PC-9 (cell line): Measurements from ENCODE around the gene CCDC154. TPM values are rescaled to one million over a fixed set of nuclear protein-coding genes. Genes with fewer than 3 reads are reported as not detected.

Source experiments
- BruUV-seq: library from RNA; stranded (reverse); fragments of 400-500 nt; replicated peaks from 2 replicates; lab custom pipeline; 2021; lab: Mats Ljungman, UMichigan
- CTCF ChIA-PET: fragments of 300-600 bp; sonication (Branson Sonifier 250); formaldehyde crosslinking; loops from one replicate; lab custom pipeline; 2022; ENCODE audit warnings: antibody characterized with exemption; lab: Charles Lee
- POLR2A ChIA-PET: fragments of 300-600 bp; sonication (Branson Sonifier 250); formaldehyde crosslinking; loops from one replicate; lab custom pipeline; 2022; ENCODE audit warnings: antibody characterized with exemption; ENCODE audit not compliant: unreplicated experiment; lab: Charles Lee
- DNase-seq, 2 experiments: peaks; one replicate each; pipeline versions ENCODE4 v3.0.0 to v3.0.0-alpha.2; 2015 to 2022; ENCODE audit warnings: mixed read lengths in 1 of 2
- H2AFZ ChIP-seq: fragments of 200-600 bp; sonication (generic); 2 replicates; pipeline ENCODE4 v1.8.1; 2017; ENCODE audit warnings: antibody characterized with exemption
- H3F3A ChIP-seq: fragments of 200-600 bp; sonication (generic); 2 replicates; pipeline ENCODE4 v1.8.1; 2017; ENCODE audit warnings: antibody characterized with exemption, mild to moderate bottlenecking, low read depth; ENCODE audit not compliant: insufficient read depth
- H3K27ac ChIP-seq: fragments of 200-600 bp; sonication (generic); 2 replicates; pipeline ENCODE4 v1.6.1; 2016; ENCODE audit warnings: mixed run types
- H3K27me3 ChIP-seq: fragments of 200-600 bp; sonication (generic); 2 replicates; pipeline ENCODE4 v1.6.1; 2016; ENCODE audit warnings: low read depth, mixed run types; ENCODE audit not compliant: insufficient read depth
- H3K36me3 ChIP-seq: fragments of 200-600 bp; sonication (generic); 2 replicates; pipeline ENCODE4 v1.6.1; 2016; ENCODE audit warnings: low read depth, mixed run types
- H3K4me1 ChIP-seq: fragments of 200-600 bp; sonication (generic); replicated peaks from 2 replicates; pipeline ENCODE4 v1.6.1; 2016; ENCODE audit warnings: mixed run types; ENCODE audit not compliant: insufficient read depth
- H3K4me2 ChIP-seq: fragments of 200-600 bp; sonication (generic); 2 replicates; pipeline ENCODE4 v1.6.1; 2017; ENCODE audit warnings: mixed run types
- H3K4me3 ChIP-seq: fragments of 200-600 bp; sonication (generic); 2 replicates; pipeline ENCODE4 v1.6.1; 2016; ENCODE audit warnings: mixed run types
- H3K79me2 ChIP-seq: fragments of 200-600 bp; sonication (generic); 2 replicates; pipeline ENCODE4 v1.6.1; 2017; ENCODE audit warnings: low read depth, mixed run types
- H3K9me2 ChIP-seq: fragments of 200-600 bp; sonication (generic); 2 replicates; pipeline ENCODE4 v1.8.1; 2017; ENCODE audit warnings: mild to moderate bottlenecking; ENCODE audit not compliant: insufficient read depth
- H3K9me3 ChIP-seq: fragments of 200-600 bp; sonication (generic); 2 replicates; pipeline ENCODE4 v1.8.1; 2016; ENCODE audit warnings: low read depth; ENCODE audit not compliant: insufficient read depth
- H4K20me1 ChIP-seq: fragments of 200-600 bp; sonication (generic); 2 replicates; pipeline ENCODE4 v1.8.1; 2017; ENCODE audit not compliant: insufficient read depth
- CTCF ChIP-seq: fragments of 200-600 bp; sonication (generic); conservative IDR thresholded peaks from 2 replicates; pipeline ENCODE4 v1.6.1; 2017; ENCODE audit warnings: mixed run types, antibody characterized with exemption, mild to moderate bottlenecking, moderate library complexity
- EZH2 ChIP-seq: fragments of 200-600 bp; sonication (generic); IDR thresholded peaks from 2 replicates; pipeline ENCODE4 v1.8.0; 2017; ENCODE audit warnings: antibody characterized with exemption, low read depth
- intact Hi-C: fragments of 100-400 bp; cut with micrococcal nuclease; formaldehyde crosslinking; loops from one replicate; pipeline ENCODE4 v1.10.0; 2022; ENCODE audit not compliant: unreplicated experiment
- total RNA-seq: library from RNA; stranded (reverse); gene quantifications from 2 replicates; pipeline ENCODE4 v1.2.3, GENCODE V29; 2021

Gene CCDC154
- total RNA-seq, 1 experiment from 2014 or later, result 2.4 TPM

- no peak for TF ChIP-seq EZH2
- TF ChIP-seq CTCF, result no peak
- peak within 1 kb of the TSS; percentile 95 for H3K4me2 ChIP-seq
- H3K9me2 ChIP-seq, result no peaks in the 10 kb centered on the region
- BruUV-seq, result no TSS peak
- H3K4me1 ChIP-seq, result peaks cover 18% of the 10 kb centered on the region; the same call in 1 of the 2 replicates
- peaks cover 8% of the 10 kb centered on the region; the same call in 1 of the 2 replicates for H3F3A ChIP-seq
- peak within 1 kb of the TSS; percentile 64 for H3K27ac ChIP-seq
- peak; percentile 55 to 88 for DNase-seq
- no peaks in the 10 kb centered on the region for H3K27me3 ChIP-seq
- POLR2A ChIA-PET, result interaction anchor here (0.6 to 0.9 kb wide), 7 partner anchors 22 to 966 kb away, joined by 3 to 5 read pairs (median 4); partner anchors contain the start of genes IFT140 and UNKL
- H2AFZ ChIP-seq, result peak within 1 kb of the TSS; percentile 96
- H3K36me3 ChIP-seq, result no peaks in the 10 kb centered on the region
- H3K79me2 ChIP-seq, result peaks cover 19% of the 10 kb centered on the region
- peak within 1 kb of the TSS; percentile 98 for H3K4me3 ChIP-seq
- CTCF ChIA-PET, result no interaction called here
- no peaks in the 10 kb centered on the region for H3K9me3 ChIP-seq
- intact Hi-C loops, result loop anchor here (5.0 kb wide), 2 partner anchors 71 to 119 kb away; partner anchors contain the start of genes CRAMP1, IFT140 and UQCC4
- H4K20me1 ChIP-seq, result peaks cover 5% of the 10 kb centered on the region; the same call in 1 of the 2 replicates
These were observed 48.8 kb upstream of the CCDC154 start, which contains the start of gene TELO2 for GRCh38 chr16:1492923-1493745. TSS of gene TELO2 (plus strand) at chr16:1493360. CDS start at chr16:1494282, 922 bp downstream.

- TSS peak; percentile 97 for BruUV-seq
- Histone ChIP-seq H3K27ac (peak overlapping the region; percentile 64), H2AFZ (peak overlapping the region; percentile 96), H3K36me3 (no peaks in the 10 kb centered on the region), H3K4me2 (peak overlapping the region; percentile 95), H3K9me3 (no peaks in the 10 kb centered on the region), H3F3A (peaks cover 8% of the 10 kb centered on the region; the same call in 1 of the 2 replicates), H3K27me3 (no peaks in the 10 kb centered on the region), H3K79me2 (peaks cover 19% of the 10 kb centered on the region), H3K4me1 (peaks cover 18% of the 10 kb centered on the region; the same call in 1 of the 2 replicates), H4K20me1 (peaks cover 5% of the 10 kb centered on the region; the same call in 1 of the 2 replicates), H3K4me3 (peak overlapping the region; percentile 98), H3K9me2 (no peaks in the 10 kb centered on the region)
- POLR2A ChIA-PET, result interaction anchor here (0.6 to 0.9 kb wide), 5 partner anchors 23 to 235 kb away, joined by 3 to 5 read pairs (median 4); partner anchors contain the start of genes IFT140 and UNKL
- no peak for DNase-seq
- CTCF ChIA-PET, result no interaction called here
- intact Hi-C loops, result loop anchor here (5.0 kb wide), 2 partner anchors 70 to 120 kb away; partner anchors contain the start of genes CRAMP1, IFT140 and UQCC4
- TF ChIP-seq CTCF, result no peak
- TF ChIP-seq EZH2, result no peak
These were observed 47.9 kb upstream of the CCDC154 start for GRCh38 chr16:1492082-1492922.
